Tibial nerve (tissue), 4 donors: Measurements from ENCODE around the gene AK9. TPM values are rescaled to one million over a fixed set of nuclear protein-coding genes. Genes with fewer than 3 reads are reported as not detected.

Experiments
- DNase-seq, 2 donors: peaks; one replicate each; pipeline ENCODE4 v3.0.0-alpha.2; 2019; ENCODE audit warnings: low spot score in 2 of 2
- H3K27ac ChIP-seq, 4 donors: fragments of 200-600 bp; sonication (generic) in 3 of 4; one replicate each; pipeline ENCODE4 v1.5.1; 2017 to 2019; ENCODE audit warnings: mild to moderate bottlenecking in 1 of 4
- H3K27me3 ChIP-seq, 2 donors: fragments of 200-600 bp; sonication (generic) in 1 of 2; one replicate each; pipeline versions ENCODE4 v1.5.1 to v1.6.0; 2017 to 2019
- H3K36me3 ChIP-seq, 3 donors: fragments of 200-600 bp; sonication (generic); one replicate each; pipeline ENCODE4 v1.5.1; 2018 to 2019
- H3K4me1 ChIP-seq, 4 donors: fragments of 200-600 bp; sonication (generic) in 3 of 4; one replicate each; pipeline ENCODE4 v1.5.1; 2017 to 2019
- H3K4me3 ChIP-seq, 4 donors: fragments of 200-600 bp; sonication (generic) in 3 of 4; one replicate each; pipeline ENCODE4 v1.5.1; 2017 to 2019; ENCODE audit warnings: mild to moderate bottlenecking in 1 of 4, moderate library complexity in 1 of 4
- H3K9me3 ChIP-seq, 4 donors: fragments of 200-600 bp; sonication (generic) in 3 of 4; one replicate each; pipeline ENCODE4 v1.5.1; 2017 to 2019
- CTCF ChIP-seq, 5 experiments: fragments of 200-600 bp in 3 of 5; fragments of 450-650 bp in 2 of 5; sonication (generic) in 3 of 5; IDR thresholded peaks; one replicate each; pipeline ENCODE4 v1.5.1; 2016 to 2019; ENCODE audit warnings: antibody characterized with exemption in 5 of 5, mild to moderate bottlenecking in 3 of 5, moderate library complexity in 2 of 5
- EP300 ChIP-seq, 2 donors: sonication (generic); formaldehyde crosslinking; IDR thresholded peaks; one replicate each; pipeline ENCODE4 v1.6.1; 2017; ENCODE audit warnings: antibody characterized with exemption in 2 of 2, mild to moderate bottlenecking in 1 of 2
- POLR2A ChIP-seq, 2 donors: fragments of 450-650 bp; IDR thresholded peaks; one replicate each; pipeline ENCODE4 v1.6.1; 2017; ENCODE audit warnings: antibody characterized with exemption in 2 of 2, mild to moderate bottlenecking in 2 of 2, moderate library complexity in 2 of 2
- WGBS, 2 donors: methylation state at CpG; one replicate each; pipeline ENCODE4 v1.1.5; 2018; 5-methylcytosine and 5-hydroxymethylcytosine counted together
- total RNA-seq, 4 donors: library from RNA; depleted of rRNA; stranded (reverse); fragments of >200 nt; gene quantifications; one replicate each; pipeline ENCODE4 v1.1.0, GENCODE V29; 2016

The AK9 gene
- total RNA-seq, 4 donors from 2014 or later, result 8.1 to 19.8 (median 14.1) TPM

- peaks cover 0 to under 1% (median 0%) of the 10 kb centered on the region in 3 donors for H3K36me3 ChIP-seq
- TF ChIP-seq POLR2A (IDR thresholded peaks at IDR 0.05) (no peak), EP300 (IDR thresholded peaks at IDR 0.05) (no peak), CTCF (IDR thresholded peaks at IDR 0.05) (no peak)
- no peak overlapping the region for H3K4me3 ChIP-seq
- peaks cover 0 to 20% (median 4%) of the 10 kb centered on the region in 4 donors for H3K4me1 ChIP-seq
- no peak for DNase-seq
- H3K27me3 ChIP-seq, result no peaks in the 10 kb centered on the region
- peaks cover 0 to 4% (median 0%) of the 10 kb centered on the region in 4 donors for H3K9me3 ChIP-seq
- no peak overlapping the region for H3K27ac ChIP-seq
- WGBS, 2 donors, result 82 to 89% methylated on average over 4 of the region's 4 CpGs
Measured at GRCh38 chr6:109701221-109701620, 10.2 kb upstream of the AK9 start.

DNA sequence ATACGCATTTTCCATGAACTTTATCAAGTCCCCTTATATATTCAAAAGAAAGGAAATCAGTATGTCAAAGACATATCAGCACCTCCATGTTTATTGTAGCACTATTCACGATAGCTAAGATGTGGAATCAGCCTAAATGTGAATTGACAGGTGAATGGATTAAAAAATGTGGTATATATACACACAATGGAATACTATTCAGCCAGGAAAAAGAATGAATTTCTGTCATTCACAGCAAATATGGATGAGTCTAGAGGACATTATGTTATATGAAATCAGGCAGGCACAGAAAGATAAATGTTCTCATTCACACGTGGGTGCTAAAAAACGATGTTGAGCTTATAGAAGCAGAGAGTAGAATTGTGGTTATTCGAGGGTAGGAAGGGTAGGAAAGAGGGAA, 5.4 kb upstream of the AK9 start:
- Histone ChIP-seq H3K4me1 (peaks cover 0 to 22% (median 10%) of the 10 kb centered on the region in 4 donors), H3K4me3 (no peak overlapping the region), H3K27ac (no peak overlapping the region), H3K27me3 (no peaks in the 10 kb centered on the region), H3K9me3 (peaks cover 0 to 5% (median 0%) of the 10 kb centered on the region in 4 donors), H3K36me3 (peaks cover 0 to 12% (median 0%) of the 10 kb centered on the region in 3 donors)
- no peak for TF ChIP-seq CTCF (IDR thresholded peaks at IDR 0.05)
- DNase-seq, result no peak
- WGBS, 2 donors, result 97 to 98% methylated on average over 5 of the region's 5 CpGs

DNA sequence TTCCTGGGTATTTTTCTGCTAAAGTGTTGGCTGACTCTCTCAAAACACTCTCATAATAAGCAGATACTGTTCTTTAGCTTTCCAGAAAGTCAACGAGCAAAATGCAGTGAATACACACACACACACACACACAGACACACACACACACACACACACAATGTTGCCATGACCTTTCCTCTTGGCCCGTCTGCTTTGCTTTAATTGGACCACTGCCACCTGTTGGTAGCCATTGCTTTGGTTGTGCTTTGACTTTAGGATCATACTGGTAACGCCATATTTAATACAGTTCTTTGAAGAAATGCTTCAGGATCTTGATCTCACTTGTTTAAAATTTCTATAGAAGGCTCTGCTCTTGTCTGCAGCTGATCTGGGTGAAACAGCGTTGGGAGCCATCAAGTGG, 4.5 kb upstream of the AK9 start:
- 38 to 47% methylated on average over 4 of the region's 4 CpGs for WGBS, 2 donors
- TF ChIP-seq CTCF (IDR thresholded peaks at IDR 0.05) (no peak), EP300 (IDR thresholded peaks at IDR 0.05) (no peak), POLR2A (IDR thresholded peaks at IDR 0.05) (no peak)
- H3K36me3 ChIP-seq, result peaks cover 0 to 12% (median 0%) of the 10 kb centered on the region in 3 donors
- no peak for DNase-seq
- peaks cover 0 to 21% (median 10%) of the 10 kb centered on the region in 4 donors for H3K4me1 ChIP-seq
- H3K9me3 ChIP-seq, result peaks cover 0 to 5% (median 0%) of the 10 kb centered on the region in 4 donors
- no peak overlapping the region for H3K4me3 ChIP-seq
- H3K27ac ChIP-seq, result no peak overlapping the region
- no peaks in the 10 kb centered on the region for H3K27me3 ChIP-seq

GRCh38 chr6:109693111-109693510, 2.1 kb upstream of the AK9 start:
- Histone ChIP-seq H3K36me3 (peaks cover 0 to 12% (median 0%) of the 10 kb centered on the region in 3 donors), H3K27ac (no peak overlapping the region), H3K9me3 (peaks cover 0 to 5% (median 0%) of the 10 kb centered on the region in 4 donors), H3K27me3 (no peaks in the 10 kb centered on the region), H3K4me1 (peaks cover 0 to 36% (median 12%) of the 10 kb centered on the region in 4 donors), H3K4me3 (no peak overlapping the region)
- no peak for DNase-seq
- no peak for TF ChIP-seq POLR2A (IDR thresholded peaks at IDR 0.05)
- no peak for TF ChIP-seq CTCF (IDR thresholded peaks at IDR 0.05)
- TF ChIP-seq EP300 (IDR thresholded peaks at IDR 0.05), result no peak

- DNase-seq, result peak in 1 of 2 donors; percentile 20
Measured at GRCh38 chr6:109690373-109690736, 647 bp downstream of the AK9 start.

More at GRCh38 chr6:109690373-109690736, 647 bp downstream of the AK9 start:
- H3K4me1 ChIP-seq, result peaks cover 0 to 36% (median 12%) of the 10 kb centered on the region in 4 donors
- 0% methylated on average over 24 of the region's 24 CpGs for WGBS, 2 donors
- no peaks in the 10 kb centered on the region for H3K27me3 ChIP-seq
- H3K9me3 ChIP-seq, result no peaks in the 10 kb centered on the region
- H3K27ac ChIP-seq, result peak overlapping the region; percentile 64 to 90 (median 82)
- H3K4me3 ChIP-seq, result peak overlapping the region; percentile 54 to 71 (median 64)
- no peak for TF ChIP-seq EP300 (IDR thresholded peaks at IDR 0.05)
- no peak for TF ChIP-seq POLR2A (IDR thresholded peaks at IDR 0.05)
- no peak for TF ChIP-seq CTCF (IDR thresholded peaks at IDR 0.05)
- peaks cover 0 to 3% (median 0%) of the 10 kb centered on the region in 3 donors for H3K36me3 ChIP-seq
